NCI-H1417 (cell line): ENCODE results near the gene N4BP2L1.

ENCODE experiments used
- DNase-seq, 3 experiments: peaks; one replicate each; lab custom pipeline; 2025; lab: John Stamatoyannopoulos, UW

The N4BP2L1 gene

DNA sequence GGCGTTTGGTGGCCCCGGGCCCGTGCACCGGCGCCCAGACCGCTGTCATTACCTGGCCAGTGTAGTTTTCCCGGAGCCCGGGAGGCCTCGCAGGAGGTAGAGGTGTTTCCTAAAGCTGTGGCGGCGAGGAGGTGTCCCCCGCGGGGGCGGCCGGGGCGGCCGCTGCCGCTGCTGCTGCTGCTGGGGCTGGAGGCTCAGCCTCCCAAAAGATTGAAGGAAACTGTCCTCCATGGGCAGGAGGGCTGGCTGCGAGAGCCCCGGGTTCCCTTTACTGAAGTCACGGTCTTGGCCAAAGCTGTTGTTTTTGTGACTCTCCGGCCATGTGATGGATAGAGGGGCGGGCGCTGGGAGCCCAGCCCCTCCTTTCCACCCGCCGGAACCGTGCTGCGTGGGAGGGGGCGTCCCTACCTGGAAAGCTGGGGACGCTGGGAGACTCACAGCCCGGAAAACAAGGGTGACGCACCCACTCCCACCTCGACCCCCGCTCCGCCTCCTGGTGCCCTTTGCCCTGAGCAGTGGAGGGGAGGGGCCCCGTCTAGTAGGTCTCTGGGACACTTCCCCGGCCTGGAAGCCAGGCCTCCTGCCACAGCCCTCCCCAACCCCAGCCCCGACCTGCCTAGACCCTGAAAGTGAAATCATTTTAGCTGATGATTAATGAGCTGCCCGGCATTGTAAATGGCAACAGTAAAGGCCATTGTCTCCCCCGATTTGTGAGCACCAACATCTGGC, at the start of gene N4BP2L1:
N4BP2L1 (minus strand) TSS at position 279 of the 729 bp plus-strand sequence; CDS start at position 231, 48 bp downstream.
- peak; percentile 5 to 76 (median 74) for DNase-seq

DNA sequence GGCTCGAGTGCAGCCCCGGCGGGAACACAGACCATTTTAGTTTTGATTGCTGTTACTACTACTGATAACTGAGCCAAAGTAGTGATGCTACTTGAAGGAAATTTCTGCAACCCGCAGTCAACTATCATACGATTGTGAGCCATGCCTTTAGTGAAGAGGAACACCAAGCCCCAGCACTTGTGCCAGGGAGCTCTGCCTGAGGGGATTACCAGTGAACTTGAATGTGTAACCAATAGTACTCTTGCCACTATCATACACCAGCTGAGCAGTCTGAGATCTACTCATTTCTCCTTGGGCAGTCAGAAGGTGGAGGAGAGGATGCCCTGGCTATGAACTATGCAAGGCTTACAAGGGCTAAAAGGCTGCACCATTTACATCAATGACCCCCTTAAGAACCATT, 49.0 kb upstream of the N4BP2L1 start:
- no peak for DNase-seq

DNA sequence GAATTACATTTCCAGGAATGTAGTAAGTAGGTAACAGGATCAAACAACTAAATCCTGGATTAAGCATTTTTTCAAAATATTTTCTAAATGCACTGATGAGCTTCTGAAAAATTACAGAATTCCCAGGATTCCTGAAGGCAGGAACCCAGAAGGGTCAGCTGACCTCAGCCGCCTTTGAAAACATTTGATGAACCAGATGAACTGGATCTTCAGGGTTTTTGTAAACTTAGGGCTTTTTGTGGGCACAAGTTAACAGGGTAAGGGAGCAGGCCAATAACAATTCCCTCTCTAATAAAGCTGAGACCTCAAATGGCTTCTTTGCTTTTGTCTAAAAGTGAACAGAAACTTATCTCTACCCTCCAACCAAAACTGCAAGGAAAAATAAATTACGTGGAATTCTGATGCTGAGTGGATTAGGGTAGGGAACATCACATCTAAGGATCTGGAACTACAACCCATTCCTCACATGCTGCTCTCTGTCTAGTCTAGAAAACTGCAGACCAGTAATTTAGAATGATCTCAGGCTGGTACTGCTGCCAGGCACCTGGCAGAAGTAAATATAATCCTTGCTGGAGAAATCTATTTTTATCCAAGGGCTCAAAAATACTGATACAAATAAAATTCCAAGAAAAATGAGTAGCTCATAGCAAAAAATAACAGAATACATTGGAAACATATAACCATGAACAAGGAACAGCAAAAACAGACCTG, 48.2 kb upstream of the N4BP2L1 start:
- no peak for DNase-seq

DNA sequence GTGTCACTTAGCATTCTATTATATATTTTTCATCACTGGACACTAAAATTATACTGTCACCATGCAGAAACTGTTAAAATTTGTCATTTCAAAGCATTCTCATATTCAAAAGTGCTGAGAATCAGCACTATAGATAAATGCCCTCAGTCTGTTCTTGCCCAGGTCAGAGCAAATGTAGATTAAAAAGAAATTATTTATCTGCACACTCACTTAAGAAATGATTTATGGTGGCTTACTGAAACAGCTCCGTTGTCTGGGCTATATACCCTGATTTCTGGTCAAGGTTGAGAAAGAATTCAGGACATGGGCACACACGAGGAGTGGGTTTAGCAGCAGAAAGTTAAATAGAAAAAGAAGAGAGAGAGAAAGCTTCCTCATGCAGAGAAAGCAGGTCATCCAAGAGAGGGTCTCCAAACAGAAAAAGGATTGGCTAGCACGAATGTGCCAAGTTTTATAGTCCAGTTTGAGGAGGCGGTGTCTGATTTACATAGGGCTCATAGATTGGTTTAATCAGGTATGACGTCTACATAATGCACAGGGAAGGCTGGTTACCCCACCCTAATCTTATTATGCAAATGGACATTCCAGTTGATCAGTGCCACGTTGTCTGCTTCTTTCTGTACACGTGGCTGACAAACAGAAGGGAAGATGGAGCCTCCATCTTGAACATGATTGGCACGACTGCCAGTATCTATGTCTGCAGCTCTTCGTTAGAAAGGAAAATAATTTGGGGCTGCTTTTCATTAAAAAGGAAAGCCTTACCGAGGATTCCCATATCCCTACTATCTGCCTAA, 47.3 kb upstream of the N4BP2L1 start:
- DNase-seq = no peak

DNA sequence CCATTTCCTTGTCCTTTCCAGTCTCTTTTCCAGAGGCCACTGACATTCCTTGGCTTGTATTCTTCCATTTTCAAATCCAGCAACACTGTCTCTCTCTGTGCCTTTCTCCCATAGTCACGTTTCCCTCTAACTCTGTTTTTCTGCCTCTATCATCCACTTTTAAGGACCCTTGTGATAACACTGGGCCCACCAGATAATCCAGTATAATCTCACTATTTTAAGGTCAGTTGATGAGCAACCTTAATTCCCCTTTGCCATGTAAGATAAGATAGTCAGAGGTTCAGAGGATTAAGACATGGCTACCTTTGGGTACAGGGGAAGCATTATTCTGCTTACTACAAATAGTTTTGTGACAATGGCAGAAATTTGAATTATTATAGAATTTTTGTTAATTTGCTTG, 45.7 kb upstream of the N4BP2L1 start:
- no peak for DNase-seq

DNA sequence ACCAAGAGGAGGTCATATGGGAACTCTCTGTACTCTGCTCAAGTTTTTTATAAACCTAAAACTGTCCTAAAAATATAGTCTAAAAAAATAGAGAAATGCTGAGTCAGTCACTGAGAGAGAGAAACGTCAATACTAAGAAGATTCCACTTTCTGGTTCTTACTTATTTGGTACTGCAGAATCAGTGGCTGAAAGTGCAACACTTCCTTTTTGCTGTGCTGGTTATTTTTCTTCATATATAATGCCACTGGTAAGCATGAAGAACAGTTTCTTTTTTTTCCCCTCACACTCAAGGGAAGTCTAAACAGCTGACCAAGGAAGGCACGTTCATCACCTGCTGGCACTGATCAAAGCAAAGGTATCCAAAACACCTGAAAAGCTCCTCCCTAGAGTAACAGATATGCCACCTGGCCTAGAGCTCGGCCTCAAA, 44.3 kb upstream of the N4BP2L1 start:
- no peak for DNase-seq

DNA sequence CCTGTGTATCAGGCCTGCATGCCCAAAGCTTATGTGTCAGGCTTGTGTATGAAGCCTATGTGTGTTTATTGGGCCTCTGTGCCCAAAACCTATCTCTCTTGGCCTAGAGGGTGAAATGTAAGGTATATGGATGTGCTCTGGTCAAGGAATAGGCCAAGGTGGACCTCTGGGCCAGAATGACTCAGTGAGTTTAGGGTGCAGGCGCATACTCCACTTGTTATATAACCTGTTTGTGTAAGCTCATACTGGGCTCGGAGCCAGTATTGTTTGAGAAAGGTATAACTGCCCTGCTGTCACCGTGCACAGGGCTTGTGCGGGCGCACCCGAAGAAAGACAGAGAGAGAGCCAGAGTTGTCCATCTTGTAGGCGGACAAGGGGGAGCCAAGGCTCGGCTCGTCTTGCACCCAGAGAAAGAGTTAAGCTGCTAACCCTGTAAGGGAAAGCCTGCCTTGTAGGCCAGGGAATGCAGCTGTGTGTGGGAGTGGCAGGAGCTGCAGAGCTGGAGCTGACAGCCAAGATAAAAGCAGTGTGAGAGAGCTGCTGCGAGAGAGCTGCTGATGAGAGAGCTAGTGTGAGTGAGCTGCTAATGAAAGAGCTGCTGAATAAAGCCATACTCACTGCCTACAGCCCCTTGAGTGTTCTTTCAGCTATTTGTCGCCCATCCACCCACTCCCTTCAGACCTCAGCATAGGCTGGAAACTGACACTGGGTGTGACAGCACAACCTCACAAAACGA, 43.4 kb upstream of the N4BP2L1 start:
- DNase-seq = no peak

DNA sequence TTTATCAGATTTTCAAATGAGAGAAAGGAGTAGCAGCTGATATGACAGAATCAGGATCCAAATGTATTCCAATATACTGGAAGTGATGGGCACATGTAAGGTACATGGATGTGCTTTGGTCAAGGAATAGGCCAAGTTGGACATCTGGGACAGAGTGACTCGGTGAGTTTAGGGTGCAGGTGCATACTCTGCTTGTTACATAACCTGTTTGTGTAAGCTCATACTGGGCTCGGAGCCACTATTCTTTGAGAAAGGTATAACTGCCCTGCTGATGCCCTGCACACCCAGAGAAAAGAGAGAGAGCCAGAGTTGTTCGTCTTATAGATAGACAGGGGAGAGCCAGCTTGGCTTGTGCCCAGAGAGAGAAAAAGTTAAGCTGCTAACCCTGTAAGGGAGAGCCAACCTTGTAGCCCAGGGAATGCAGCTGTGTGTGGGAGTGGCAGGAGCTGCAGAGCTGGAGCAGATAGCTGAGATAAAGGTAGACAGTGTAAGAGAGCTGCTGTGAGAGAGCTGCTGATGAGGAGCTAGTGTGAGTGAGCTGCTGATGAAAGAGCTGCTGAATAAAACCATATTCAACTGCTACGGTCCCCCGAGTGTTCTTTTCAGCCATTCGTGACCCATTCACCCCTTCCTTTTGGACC, 40.7 kb upstream of the N4BP2L1 start:
- DNase-seq = no peak

DNA sequence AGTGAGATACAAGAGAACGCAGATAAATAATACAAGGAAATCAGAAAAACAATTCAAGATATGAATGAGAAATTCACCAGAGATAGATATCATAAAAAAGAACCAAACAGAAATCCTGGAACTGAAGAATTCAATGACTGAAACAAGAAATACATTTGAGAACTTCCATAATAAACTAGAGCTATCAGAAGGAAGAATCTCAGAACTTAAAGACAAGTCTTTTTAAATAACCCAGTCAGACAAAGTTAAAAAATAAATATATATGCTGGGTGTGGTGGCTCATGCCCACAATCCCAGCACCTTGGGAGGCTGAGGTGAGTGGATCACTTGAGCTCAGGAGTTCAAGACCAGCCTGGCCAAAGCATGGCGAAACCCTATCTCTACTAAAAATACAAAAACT, 28.7 kb upstream of the N4BP2L1 start:
- DNase-seq = no peak

DNA sequence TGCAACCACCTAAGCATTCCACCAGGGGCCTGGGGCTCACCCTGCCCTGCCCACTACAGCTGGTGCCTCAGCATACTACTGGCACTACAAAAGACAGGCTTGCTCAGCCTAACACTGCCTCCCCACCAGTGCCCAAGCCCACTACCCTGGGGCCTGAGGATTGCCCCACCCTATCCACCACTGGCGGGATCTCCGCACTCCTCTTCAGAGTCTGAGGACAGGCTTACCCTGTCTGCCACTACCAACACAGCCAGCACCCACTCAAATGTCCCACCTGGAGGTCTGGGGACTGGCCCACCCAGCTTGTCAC, 27.6 kb upstream of the N4BP2L1 start:
- no peak for DNase-seq

DNA sequence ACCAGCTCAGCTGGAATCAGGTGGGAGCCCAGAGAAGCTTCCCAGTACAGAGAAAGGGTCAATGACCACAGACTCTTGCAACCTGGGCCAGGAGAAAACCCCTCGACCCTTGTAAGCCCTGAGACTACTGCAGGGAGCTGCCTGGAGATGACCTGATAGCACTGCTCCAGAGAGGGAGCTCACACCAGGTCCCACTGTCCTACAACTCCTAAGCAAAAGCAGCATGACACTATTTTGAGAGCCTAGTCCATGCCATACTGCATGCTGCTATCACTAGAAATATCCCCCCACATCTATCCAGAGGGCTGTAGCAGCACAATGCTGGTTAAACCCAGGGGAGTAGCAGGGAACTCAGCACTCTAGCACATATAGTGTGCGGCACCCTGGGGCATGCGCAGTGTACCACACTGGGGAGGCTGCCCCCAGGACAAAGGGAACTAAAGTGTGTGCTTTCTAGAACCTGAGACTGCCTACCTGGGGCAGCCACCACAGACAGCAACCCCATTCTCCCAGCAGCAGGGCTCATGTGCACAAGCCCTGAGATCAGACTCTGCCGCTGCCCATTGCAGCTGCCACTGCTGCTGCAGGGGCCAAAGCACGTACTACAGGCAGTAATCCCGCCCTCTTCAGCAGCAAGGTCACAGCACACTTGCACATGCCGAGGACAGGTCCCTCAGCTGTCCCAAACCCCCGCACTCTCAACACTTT, 27.1 kb upstream of the N4BP2L1 start:
- no peak for DNase-seq

DNA sequence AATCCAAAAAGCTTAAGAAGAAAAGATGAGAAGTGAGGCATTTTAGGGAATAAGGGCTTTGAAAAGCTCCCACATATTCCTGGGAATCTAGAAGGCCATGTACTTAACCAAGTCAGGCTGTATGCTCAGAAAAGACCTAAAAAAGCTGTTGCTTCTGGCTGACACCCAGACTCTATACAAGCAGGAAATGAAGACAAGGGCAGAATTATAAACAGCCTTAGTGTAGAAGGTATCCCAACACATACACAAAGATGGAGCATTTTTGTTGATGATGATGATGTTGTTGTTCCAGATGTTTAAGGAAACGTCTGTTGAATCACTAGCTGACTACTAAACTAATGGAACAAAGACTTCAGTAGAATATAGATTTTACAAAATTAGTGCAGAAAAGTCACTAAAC, 26.1 kb upstream of the N4BP2L1 start:
- no peak for DNase-seq

DNA sequence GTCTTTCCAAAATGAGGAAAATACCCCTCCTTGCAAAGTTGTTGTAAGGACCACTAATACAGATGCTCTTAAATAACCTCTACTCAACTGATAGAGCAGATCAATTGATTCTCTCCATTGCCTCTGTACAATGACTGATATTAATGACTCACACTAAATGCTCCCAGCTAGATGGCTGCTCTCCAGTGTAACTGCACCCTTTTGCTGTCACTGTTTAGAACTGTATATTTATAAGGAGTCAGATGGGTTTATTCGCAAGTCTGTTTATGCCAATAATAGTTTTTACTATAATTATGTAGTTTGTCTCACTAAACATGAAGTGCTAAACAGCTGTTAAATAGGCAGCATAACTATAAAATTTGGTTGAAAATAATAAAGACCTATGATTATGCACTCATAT, 21.0 kb upstream of the N4BP2L1 start:
- DNase-seq = no peak

DNA sequence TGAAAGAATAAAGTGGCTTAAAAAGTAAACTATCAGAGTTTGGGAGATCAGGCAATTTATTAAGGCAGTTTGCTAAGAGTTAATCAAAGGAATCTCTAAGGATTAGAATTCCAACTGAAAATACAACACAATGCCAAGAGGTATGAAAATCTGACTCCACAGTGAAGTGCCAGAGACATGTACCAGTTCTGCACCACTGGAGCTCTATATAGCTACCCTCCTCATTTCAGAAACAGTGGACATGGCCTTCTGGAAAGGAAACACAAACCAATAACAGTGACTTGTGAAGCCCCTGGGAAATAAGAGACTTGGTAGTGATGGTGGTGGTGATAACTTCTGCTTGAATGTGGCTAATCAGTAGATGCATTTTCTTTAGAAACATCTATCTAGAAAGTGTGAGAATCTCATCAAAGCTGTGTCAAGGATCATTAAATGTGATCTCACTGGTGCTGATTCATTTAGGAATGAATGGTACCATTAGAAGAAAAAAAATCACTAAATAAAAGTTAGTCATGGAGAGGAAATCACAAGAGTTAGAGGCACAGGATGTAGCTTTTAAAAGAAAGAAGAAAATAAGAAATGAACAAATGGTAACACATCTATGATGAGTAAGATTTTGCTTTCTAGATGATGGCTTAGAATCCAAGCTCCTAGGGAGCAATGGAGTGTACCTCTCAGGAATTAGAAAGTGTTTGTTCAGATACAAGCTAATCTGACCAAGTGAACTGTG, 20.1 kb upstream of the N4BP2L1 start:
- DNase-seq = no peak

DNA sequence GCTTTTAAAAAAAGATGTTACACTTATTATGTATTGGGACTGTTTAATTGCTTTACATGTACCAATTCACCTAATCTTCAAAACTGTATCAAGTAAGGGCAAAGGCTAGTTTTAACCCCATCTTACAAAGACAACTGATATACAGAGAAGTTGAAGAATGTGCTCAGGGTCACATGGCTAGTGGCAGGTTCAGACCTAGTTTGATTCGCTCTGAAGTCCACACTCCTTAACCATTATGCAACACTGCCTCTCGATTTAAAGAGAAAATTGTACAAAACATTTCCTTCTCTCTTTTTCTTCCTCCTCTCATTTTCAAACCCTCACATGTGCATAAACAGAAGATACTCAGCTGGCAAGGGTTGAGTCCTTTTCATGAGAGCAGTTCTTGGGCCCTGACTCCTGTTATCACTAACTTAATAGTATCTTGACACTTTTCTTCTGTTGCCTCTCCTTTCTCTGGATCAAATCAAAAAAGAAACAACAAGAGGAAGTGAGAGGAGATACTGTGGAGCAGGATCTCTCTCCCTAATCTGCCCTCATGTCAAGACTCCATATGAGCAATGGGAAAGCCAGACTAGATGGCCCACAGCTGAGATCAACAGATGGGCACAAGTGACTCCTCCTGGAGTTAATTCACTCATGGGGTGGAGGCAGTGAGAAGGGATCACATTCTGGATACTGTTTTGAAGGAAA, 19.0 kb upstream of the N4BP2L1 start:
- DNase-seq = no peak

DNA sequence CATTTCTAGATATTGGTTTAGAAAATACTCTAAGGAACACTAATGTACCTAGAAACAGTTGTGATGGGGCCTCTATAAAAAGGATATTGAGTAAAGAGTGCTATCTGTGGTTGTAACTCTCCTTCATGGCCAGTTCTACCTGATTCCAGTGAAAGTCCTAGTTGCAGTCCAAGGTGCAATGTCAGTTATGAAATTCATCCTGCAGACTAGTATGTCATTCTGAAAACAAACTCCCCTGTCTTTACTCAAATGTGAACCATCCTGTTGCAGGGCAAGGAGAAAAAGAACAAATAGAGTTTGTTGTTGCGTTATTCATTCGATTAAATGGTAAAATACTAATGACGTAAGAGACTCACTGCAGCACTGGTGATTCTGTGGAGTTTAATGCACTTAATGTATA, 18.3 kb upstream of the N4BP2L1 start:
- no peak for DNase-seq

DNA sequence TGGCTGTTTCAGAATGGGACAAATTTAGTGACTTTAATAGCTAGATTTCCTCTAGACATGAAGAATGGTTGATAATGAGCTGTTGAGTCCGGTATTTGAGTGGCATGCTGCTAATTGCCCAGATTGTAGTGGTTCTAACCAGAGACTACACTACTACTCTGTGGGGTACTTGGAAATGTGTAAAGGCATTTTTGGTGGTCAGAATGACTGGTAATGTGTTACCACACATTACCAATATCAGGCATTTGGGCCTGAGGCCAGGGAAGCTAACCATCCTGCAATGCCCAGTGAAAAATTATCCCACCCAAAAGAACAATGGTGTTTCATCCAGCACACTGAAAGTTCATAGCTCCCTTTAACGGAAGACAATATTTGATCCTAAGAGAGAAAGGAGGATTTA, 17.5 kb upstream of the N4BP2L1 start:
- DNase-seq = no peak

DNA sequence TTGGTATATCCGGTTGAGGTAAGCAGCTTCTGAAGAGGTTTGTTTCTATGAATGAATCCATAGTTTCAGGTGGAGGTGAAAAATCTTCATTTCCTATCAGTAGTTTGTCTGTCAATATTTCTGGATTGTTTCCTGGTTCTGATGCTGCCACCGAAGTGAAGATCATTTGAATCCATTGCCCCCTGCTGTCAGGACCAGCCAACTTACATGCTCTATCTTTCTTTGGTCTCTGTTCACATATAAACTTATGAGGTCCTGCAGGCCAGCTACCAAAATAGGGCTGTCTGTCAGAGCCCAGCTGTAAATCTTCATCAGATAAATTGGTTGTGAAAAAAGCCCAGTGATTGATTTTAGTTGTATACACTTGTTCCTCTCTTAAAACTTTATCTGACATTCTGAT, 15.2 kb upstream of the N4BP2L1 start:
- DNase-seq = peak in 1 of 3 experiments; percentile 10

DNA sequence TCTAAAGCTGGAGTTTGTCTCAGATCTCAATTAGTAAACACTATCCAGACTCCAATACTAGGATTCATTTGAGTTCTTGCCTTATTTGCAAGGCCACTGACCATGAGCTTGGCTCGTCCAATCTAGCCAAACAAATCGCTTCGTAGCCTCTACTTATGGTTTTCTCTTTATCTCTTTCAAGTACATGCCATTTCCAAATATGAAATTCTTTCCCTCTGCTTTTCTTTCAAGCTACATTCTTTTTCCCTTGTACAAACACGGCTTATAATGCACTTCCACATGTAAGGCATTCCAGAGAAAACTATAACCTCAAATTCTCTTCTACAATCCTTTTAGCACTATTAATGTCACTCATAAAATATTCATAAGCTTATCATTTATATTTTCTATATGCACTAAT, 10.9 kb upstream of the N4BP2L1 start:
- DNase-seq = no peak

DNA sequence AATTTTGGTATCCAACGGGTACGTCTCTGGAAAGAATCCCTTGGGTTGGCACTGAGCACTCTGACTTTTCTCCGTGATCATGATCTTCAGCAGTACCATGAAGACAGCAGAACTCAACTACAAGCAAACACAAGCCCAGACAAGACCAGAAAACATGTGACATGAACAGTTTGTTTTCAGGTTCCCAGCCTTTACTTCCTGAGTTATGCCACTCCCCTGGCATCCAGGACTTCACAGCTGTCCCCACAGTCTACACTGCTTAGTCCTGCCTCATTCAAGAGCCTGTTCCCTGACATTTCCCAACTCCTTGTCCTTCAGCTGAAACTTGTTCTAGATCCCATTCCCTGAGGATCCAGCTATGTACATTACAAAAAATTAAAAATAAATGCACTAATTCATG, 4.9 kb upstream of the N4BP2L1 start:
- peak in 1 of 3 experiments; percentile 1 for DNase-seq
